Measurements from ENCODE around the gene WFDC8. TPM values are rescaled to one million over a fixed set of nuclear protein-coding genes. Genes with fewer than 3 reads are reported as not detected.

The WFDC8 gene
- total and polyA plus RNA-seq, 2 of the 13 experiments (the other 11 are each of a cell fraction or from before 2014, with no cell fraction given), result not detected

- TF ChIP-seq PHF21A (CRISPR knock-in tag; IDR thresholded peaks at IDR 0.05) (peak; percentile 37; the same call in 1 of the 2 replicates), BHLHE40 (IDR thresholded peaks at IDR 0.05; ENCODE audit: low read length) (peak; percentile 74), TOE1 (CRISPR knock-in tag; IDR thresholded peaks at IDR 0.05) (no peak), ZNF737 (CRISPR knock-in tag; IDR thresholded peaks at IDR 0.05; ENCODE audit: borderline replicate concordance) (no peak)
These were observed 42.5 kb upstream of the WFDC8 start (continued) for GRCh38 chr20:45621593-45621992.

DNA sequence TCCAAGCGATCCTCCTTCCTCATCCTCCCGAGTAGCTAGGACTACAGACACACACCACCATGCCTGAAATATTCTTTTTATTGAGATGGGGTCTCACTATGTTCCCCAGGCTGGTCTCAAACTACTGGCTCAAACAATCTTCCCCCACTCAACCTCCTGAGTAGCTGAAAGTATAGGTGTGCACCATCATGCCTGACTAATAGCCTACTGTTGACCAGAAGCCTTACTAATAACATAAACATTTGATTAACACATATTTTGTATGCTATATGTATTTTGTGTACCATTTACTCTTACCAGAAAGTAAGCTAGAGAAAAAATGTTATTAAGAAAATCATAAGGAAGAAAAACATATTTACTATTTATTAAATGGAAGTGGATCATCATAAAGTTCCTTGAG, 38.5 kb upstream of the WFDC8 start:
- ChIA-PET POLR2A (interaction anchor here (1.3 kb wide), 1 partner anchor 12 kb away, joined by 3 read pairs; the partner anchor contains the start of gene WFDC10A), CTCF (ENCODE audit: low intra/inter-chr PET ratio, low total read pairs) (no interaction called here)
- 7% methylated on average over 2 of the region's 2 CpGs for WGBS (ENCODE audit: low lambda C conversion rate)
- ATAC-seq (no peak), DNase-seq (ENCODE audit: low spot score) (no peak), FAIRE-seq (no peak)
- no peaks in the 10 kb centered on the region for H3K9me3 ChIP-seq (ENCODE audit: low read length)
- no peak overlapping the region for H3K27ac ChIP-seq (ENCODE audit: extremely low read length, insufficient read depth, low read length)
- no peak overlapping the region for H2AFZ ChIP-seq (ENCODE audit: low read length)
- H4K20me1 ChIP-seq (ENCODE audit: insufficient read depth, low read length), result no peaks in the 10 kb centered on the region
- H3K4me1 ChIP-seq (ENCODE audit: insufficient read depth, low read length), result peaks cover 11% of the 10 kb centered on the region
- H3K4me3 ChIP-seq (replicated peaks in 1 of 3; ENCODE audit: insufficient read depth in 1 of 3, low read depth in 2 of 3, low read length in 3 of 3), result no peak overlapping the region
- H3K79me2 ChIP-seq (ENCODE audit: insufficient read depth, low read length), result no peaks in the 10 kb centered on the region
- no peaks in the 10 kb centered on the region for H3K36me3 ChIP-seq (replicated peaks in 1 of 2; ENCODE audit: control insufficient read depth in 1 of 2, insufficient read depth in 2 of 2, low read length in 2 of 2)
- H3K4me2 ChIP-seq (ENCODE audit: low read depth, low read length), result no peak overlapping the region
- in situ Hi-C loops (cut with HindIII; ENCODE audit: extremely low pct_ligation_motif_present, low pct_unique_long_range_greater_than_20kb) (no loop called here), intact Hi-C loops (cut with micrococcal nuclease; ENCODE audit: unreplicated experiment) (no loop called here)
- BruUV-seq (replicated peaks), result no TSS peak
- H3K9ac ChIP-seq (ENCODE audit: insufficient read depth, low read depth, low read length), result no peak overlapping the region
- no peaks in the 10 kb centered on the region for H3K27me3 ChIP-seq (ENCODE audit: control insufficient read depth in 1 of 2, insufficient read depth in 2 of 2, low read length in 2 of 2)
- TF ChIP-seq ONECUT2 (CRISPR knock-in tag; IDR thresholded peaks at IDR 0.05), result no peak
- TF ChIP-seq, protein P1, sequence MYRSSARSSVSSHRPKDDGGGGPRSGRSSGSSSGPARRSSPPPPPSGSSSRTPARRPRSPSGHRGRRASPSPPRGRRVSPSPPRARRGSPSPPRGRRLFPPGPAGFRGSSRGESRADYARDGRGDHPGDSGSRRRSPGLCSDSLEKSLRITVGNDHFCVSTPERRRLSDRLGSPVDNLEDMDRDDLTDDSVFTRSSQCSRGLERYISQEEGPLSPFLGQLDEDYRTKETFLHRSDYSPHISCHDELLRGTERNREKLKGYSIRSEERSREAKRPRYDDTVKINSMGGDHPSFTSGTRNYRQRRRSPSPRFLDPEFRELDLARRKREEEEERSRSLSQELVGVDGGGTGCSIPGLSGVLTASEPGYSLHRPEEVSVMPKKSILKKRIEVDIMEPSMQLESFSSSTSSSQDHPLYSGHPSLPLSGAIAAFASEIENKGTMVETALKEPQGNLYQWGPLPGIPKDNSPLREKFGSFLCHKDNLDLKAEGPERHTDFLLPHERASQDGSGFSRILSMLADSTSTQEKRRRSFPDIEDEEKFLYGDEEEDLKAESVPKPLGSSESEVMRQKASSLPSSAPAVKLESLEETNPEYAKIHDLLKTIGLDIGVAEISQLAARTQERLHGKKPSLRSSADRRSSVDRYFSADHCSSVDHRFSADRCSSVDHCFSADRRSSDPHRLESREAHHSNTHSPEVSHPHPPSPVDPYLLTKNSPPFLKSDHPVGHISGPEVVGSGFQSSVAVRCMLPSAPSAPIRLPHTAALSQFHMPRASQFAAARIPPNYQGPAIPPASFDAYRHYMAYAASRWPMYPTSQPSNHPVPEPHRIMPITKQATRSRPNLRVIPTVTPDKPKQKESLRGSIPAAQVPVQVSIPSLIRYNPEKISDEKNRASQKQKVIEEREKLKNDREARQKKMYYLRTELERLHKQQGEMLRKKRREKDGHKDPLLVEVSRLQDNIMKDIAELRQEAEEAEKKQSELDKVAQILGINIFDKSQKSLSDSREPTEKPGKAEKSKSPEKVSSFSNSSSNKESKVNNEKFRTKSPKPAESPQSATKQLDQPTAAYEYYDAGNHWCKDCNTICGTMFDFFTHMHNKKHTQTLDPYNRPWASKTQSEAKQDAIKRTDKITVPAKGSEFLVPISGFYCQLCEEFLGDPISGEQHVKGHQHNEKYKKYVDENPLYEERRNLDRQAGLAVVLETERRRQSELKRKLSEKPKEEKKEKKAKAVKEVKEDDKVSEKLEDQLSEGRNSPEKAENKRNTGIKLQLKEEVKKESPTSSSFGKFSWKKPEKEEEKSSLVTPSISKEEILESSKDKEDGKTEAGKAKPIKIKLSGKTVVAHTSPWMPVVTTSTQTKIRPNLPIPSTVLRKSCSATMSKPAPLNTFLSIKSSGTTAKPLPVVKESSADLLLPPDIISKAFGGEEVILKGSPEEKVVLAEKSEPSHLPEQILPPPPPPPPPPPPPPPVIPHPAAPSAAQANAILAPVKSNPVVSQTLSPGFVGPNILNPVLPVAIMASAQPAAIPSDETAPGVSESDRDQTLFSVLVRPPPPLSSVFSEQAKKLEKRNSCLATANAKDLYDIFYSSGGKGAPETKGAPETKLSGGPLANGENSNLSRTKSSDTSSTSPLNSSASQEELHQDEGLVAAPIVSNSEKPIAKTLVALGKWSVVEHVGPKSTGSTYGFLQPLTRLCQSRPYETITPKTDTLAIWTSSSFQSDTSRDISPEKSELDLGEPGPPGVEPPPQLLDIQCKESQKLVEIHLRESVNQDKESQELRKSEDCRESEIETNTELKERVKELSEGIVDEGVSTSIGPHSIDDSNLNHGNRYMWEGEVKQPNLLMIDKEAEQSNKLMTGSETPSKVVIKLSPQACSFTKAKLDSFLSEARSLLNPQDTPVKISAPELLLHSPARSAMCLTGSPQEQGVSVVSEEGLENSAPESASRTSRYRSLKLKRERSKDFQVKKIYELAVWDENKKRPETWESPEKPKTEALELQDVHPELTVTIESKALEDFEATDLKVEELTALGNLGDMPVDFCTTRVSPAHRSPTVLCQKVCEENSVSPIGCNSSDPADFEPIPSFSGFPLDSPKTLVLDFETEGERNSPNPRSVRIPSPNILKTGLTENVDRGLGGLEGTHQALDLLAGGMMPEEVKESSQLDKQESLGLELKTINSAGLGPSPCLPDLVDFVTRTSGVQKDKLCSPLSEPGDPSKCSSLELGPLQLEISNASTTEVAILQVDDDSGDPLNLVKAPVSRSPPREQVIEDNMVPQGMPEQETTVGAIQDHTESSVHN (CRISPR knock-in tag; IDR thresholded peaks at IDR 0.05), result no peak
- TF ChIP-seq ZMYM2 (CRISPR knock-in tag; IDR thresholded peaks at IDR 0.05), result no peak
- no peak for TF ChIP-seq GPN1 (CRISPR knock-in tag; IDR thresholded peaks at IDR 0.05; ENCODE audit: borderline replicate concordance)
- no peak for TF ChIP-seq ZNF18 (CRISPR knock-in tag; IDR thresholded peaks at IDR 0.05; ENCODE audit: insufficient replicate concordance)
- TF ChIP-seq ZBTB42 (CRISPR knock-in tag; IDR thresholded peaks at IDR 0.05), result no peak
- no peak for TF ChIP-seq ZNF770 (CRISPR knock-in tag; IDR thresholded peaks at IDR 0.05)
